H54 (cell line): ENCODE data around the gene GAL3ST1.
"Not testable (repeated sequence)": the region's sequence is repeated elsewhere in the genome, so short reads cannot be mapped to it uniquely, and the experiment has no call there.

ENCODE experiments used
- DNase-seq: peaks from one replicate; pipeline ENCODE4 v3.0.0; 2011; ENCODE audit warnings: low spot score, mixed read lengths; ENCODE audit not compliant: insufficient read length
- FAIRE-seq: peaks from 3 replicates; lab custom pipeline; 2011; peaks lifted over from hg19 to GRCh38; lab: Jason Lieb, UNC
- POLR2A ChIP-seq: IDR thresholded peaks from 2 replicates; pipeline ENCODE4 v1.6.1; 2011; ENCODE audit warnings: low read depth, mild to moderate bottlenecking, low read length

The GAL3ST1 gene

GRCh38 chr22:30582788-30583545 is 8.5 kb upstream of the GAL3ST1 start:
- no peak for DNase-seq
- TF ChIP-seq POLR2A: no peak
- no peak for FAIRE-seq

- no peak for TF ChIP-seq POLR2A
- FAIRE-seq (no peak), DNase-seq (no peak)
These were observed 7.6 kb upstream of the GAL3ST1 start for GRCh38 chr22:30582051-30582450.

- DNase-seq: no peak
- FAIRE-seq: no peak
- TF ChIP-seq POLR2A: no peak
These were observed 6.4 kb upstream of the GAL3ST1 start for GRCh38 chr22:30580896-30581295.

GRCh38 chr22:30578481-30578880 is 4.0 kb upstream of the GAL3ST1 start:
- FAIRE-seq (no peak), DNase-seq (no peak)
- no peak for TF ChIP-seq POLR2A

DNA sequence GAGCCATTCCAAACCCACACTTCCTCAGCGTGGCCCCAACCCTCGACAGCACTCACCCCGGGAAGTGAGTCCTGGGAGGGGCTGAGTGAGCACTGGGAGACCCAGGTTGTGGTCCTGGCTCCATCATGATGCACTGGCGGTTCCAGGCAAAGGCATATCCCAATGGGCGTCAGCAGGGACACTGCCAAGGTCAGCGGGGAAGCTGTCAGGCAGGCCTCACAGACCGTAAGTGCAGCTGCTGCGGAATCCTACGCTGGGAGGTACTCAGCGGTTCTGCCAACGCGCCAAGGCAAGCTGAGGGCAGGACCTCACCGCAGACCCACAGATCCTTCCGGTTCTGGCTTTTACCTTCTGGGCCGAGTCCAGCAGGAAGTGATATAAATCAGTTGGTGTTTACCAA is 1.4 kb upstream of the GAL3ST1 start:
- DNase-seq: no peak
- no peak for TF ChIP-seq POLR2A
- FAIRE-seq: no peak

DNA sequence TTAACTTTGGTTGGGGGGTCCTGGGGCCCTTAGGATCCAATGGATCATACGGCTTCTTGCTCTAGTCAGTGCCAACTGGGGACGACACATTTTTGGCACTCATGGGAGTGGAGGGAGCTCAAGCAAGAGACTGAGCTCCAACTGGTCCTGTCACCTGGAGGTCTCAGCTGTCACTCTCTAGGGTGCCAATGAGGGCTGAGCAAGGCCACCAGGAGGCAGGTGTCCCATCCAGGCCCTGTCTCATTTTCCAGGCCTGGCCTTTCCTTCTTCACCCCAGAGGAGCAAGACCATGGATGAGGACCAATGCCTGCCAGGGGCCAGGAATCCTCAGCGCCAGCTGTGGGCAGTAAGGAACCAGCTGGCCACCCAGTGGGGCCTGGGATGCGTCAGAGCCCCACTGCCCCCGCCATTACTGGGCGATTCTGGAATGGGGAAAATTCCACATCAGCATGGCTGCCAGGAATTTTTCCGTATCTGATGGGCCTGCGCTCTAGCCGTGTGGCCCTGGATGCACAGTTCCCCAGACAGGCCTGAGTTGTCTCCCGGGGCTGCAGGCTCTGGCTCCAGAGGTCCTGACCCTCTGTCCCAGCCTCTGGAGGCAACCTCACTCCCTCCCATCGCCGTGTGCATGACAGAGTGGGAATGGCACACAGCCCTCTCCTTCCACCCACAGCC is 669 bp upstream of the GAL3ST1 start:
- FAIRE-seq (no peak), DNase-seq (no peak)
- TF ChIP-seq POLR2A: no peak

DNA sequence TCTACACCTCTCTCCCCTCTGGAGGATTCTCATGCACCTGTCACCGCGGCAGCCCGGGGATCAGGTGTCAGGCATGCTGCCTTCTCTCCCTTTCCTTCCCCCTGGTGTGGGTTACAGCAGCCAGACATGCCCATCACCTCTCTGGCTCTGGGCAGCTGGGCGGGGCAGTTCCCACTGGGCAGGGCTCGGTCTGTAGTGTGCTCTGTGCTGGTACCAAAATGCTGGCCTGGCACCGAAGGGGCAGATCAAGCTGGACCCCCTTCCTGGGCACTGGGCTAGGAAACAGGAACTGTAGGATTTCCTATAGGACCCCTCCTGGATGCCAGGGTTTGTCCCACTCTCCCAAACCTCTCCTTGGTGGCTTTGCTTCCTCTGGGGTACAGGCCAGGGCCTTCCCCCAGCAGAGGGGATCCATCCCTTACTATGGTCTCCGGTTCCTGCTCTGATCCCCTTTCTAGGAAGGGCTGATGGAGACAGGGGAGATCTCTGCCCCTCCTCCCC is 821 bp downstream of the GAL3ST1 start:
- no peak for TF ChIP-seq POLR2A
- no peak for DNase-seq
- no peak for FAIRE-seq

DNA sequence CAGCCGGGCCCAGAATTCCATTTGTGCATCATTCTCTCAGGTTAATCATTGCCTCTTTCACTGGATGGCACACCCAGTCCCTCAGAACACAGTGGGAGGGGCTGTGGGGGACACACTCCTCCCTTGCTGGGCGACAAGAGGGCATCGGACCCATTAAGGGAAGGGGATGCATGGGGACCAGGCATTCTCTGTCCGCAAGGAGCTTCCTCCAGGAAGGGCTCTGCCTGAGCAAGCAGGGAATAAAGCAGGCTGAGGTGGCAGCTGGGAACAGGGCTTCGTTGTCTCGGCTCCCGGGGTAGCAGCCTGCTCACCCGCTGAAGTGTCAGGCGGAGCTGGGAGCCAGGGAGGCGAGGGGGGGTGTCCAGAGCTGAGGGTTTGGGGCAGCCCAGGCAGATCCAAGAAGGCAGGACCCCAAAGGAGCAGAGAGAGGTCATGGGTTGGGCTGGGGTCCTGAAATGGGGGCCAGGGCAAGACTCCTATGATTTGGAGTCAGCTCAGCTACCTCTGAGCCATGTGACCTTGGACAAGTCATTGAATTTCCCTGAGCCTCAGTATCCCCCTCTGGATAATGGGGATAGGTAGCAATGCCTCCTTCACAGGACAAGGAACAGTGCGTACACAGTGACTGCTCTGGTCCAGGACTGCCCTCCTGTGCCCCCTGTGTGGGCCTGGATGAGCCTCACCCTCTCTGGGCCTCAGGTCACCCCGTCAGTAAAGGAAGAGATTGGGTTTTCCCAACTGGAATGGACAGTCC is 1.4 kb downstream of the GAL3ST1 start:
- FAIRE-seq (no peak), DNase-seq (no peak)
- no peak for TF ChIP-seq POLR2A

DNA sequence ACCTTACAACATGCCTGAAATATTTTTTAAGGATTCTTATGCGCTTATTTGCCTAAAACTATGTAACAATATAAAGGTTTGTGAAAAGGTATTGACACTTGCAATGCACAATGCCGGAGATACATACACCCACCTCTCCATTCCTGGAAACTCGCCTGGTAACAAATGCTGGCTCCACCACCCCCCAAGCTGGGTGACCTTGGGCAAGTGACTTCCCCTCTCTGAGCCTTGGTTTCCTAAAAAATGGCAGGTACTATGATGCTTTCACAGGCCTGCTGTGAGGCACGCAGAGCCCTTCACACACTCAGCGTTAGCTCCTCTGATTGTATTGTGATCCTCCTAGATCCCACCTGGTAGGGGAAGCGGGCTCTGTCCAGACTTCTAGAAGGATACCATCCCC is 2.3 kb downstream of the GAL3ST1 start:
- FAIRE-seq: no peak
- no peak for TF ChIP-seq POLR2A

GRCh38 chr22:30569674-30570202 is 4.7 kb downstream of the GAL3ST1 start:
- FAIRE-seq (no peak), DNase-seq (no peak)
- no peak for TF ChIP-seq POLR2A

More for the DNA sequence above, 2.3 kb downstream of the GAL3ST1 start:
- no peak for DNase-seq

DNA sequence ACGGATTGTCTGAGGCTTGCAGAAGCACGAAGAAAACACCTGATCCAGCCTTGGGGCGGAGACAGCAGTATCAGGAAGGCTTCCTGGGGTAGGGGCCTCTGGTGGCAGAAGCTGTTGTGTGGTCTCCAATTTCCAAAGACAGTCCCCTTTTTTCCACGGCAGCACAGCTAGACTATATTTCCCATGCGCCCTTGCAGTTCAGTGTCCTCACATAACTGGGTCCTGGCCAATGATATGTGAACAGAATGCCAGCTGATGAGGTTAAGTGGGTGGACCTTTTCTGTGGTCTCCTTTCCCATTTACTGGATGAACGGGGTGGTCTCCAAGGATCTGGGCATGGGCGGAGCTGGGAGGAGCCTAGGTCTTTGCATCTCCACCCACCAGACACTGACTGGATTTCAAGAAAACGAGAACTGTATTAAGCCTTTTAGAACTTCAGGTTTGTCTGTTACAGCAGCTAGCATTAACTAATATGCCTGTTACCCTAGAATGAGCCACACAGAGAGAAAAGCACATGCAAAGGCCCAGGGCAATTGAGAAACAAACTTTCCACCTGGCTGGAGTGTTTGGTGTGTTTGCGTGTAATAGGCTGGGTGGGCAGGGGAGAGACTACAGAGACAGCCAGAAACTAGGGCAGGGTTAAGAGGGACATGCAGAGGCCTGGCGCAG is 6.2 kb downstream of the GAL3ST1 start:
- FAIRE-seq (no peak), DNase-seq (no peak)
- no peak for TF ChIP-seq POLR2A

- DNase-seq, FAIRE-seq: not testable (repeated sequence)
These were observed 7.2 kb downstream of the GAL3ST1 start for GRCh38 chr22:30567277-30567676.

- no peak for DNase-seq
- no peak for FAIRE-seq
- TF ChIP-seq POLR2A: no peak
These were observed 8.3 kb downstream of the GAL3ST1 start for GRCh38 chr22:30566125-30566524.
